HCT116 (cell line): ENCODE results near the gene TPRG1. TPM values are rescaled to one million over a fixed set of nuclear protein-coding genes. Genes with fewer than 3 reads are reported as not detected.

ENCODE experiments used
- ATAC-seq: fragments of 200-7000 bp; cut with Tn5 transposase; 2 replicates; pipeline ENCODE4 v1.9.1; 2020; ENCODE audit warnings: mild to moderate bottlenecking, moderate library complexity
- BruUV-seq: library from RNA; stranded (reverse); fragments of 400-500 nt; replicated peaks from 2 replicates; lab custom pipeline; 2021; lab: Mats Ljungman, UMichigan
- CTCF ChIA-PET: fragments of 300-600 bp; sonication (Branson Sonifier 250); formaldehyde crosslinking; loops from one replicate; lab custom pipeline; 2021; ENCODE audit warnings: antibody characterized with exemption; lab: Charles Lee
- POLR2A ChIA-PET: fragments of 300-600, 350-600 bp; sonication (Branson Sonifier 250); formaldehyde crosslinking; loops from one replicate; lab custom pipeline; 2021; ENCODE audit warnings: antibody characterized with exemption; lab: Charles Lee
- RAD21 ChIA-PET, 2 experiments: fragments of 300-600 bp; sonication (Branson Sonifier 250); formaldehyde crosslinking; loops; one replicate each; lab custom pipeline; 2023; ENCODE audit warnings: low total read pairs in 2 of 2; ENCODE audit not compliant: uncharacterized antibody in 2 of 2, unreplicated experiment in 2 of 2, low non-redundant PET in 1 of 2; lab: Charles Lee
- DNase-seq: peaks from one replicate; pipeline ENCODE4 v3.0.0-alpha.2; 2010; ENCODE audit warnings: low read depth, low spot score
- H2AFZ ChIP-seq: fragments of 200-600 bp; shearing (Covaris generic), sonication (generic); 2 replicates; pipeline ENCODE4 v1.6.1; 2017; ENCODE audit warnings: low read depth, mixed run types, mixed read lengths, antibody characterized with exemption, low read length; ENCODE audit not compliant: poor library complexity, severe bottlenecking
- H3K27ac ChIP-seq: 2 replicates; pipeline ENCODE4 v1.5.1; 2012; ENCODE audit warnings: low read depth, low read length
- H3K27me3 ChIP-seq: fragments of 200-600 bp; sonication (generic); 2 replicates; pipeline ENCODE4 v1.6.1; 2016; ENCODE audit warnings: mixed run types, low read length, mixed read lengths; ENCODE audit not compliant: insufficient read depth
- H3K36me3 ChIP-seq, 2 experiments: fragments of 200-500 bp in 1 of 2; fragments of 200-600 bp in 1 of 2; sonication (Bioruptor generic) in 1 of 2; sonication (generic) in 1 of 2; 2 replicates each; pipeline versions ENCODE4 v1.5.1 to v1.6.1; 2014 to 2016; ENCODE audit warnings: low read length in 2 of 2, inconsistent platforms in 1 of 2, mixed read lengths in 1 of 2, mixed run types in 1 of 2; ENCODE audit not compliant: insufficient read depth in 2 of 2, control insufficient read depth in 1 of 2
- H3K4me1 ChIP-seq, 2 experiments: fragments of 200-600 bp in 1 of 2; sonication (generic) in 1 of 2; 2 replicates each; pipeline versions ENCODE4 v1.5.1 to v1.6.1; 2012 to 2017; ENCODE audit warnings: low read length in 2 of 2, inconsistent platforms in 1 of 2, mild to moderate bottlenecking in 1 of 2, mixed read lengths in 1 of 2, mixed run types in 1 of 2, moderate library complexity in 1 of 2; ENCODE audit not compliant: insufficient read depth in 2 of 2, control insufficient read depth in 1 of 2
- H3K4me2 ChIP-seq: fragments of 200-600 bp; sonication (generic); 2 replicates; pipeline ENCODE4 v1.6.1; 2017; ENCODE audit warnings: mixed run types, low read length, mixed read lengths
- H3K4me3 ChIP-seq, 2 experiments: fragments of 200-600 bp in 1 of 2; sonication (generic) in 1 of 2; replicated peaks in 1 of 2; 2 replicates each; pipeline ENCODE4 v1.5.1; 2011 to 2016; ENCODE audit warnings: low read length in 2 of 2, control low read depth in 1 of 2, low read depth in 1 of 2, mild to moderate bottlenecking in 1 of 2, mixed read lengths in 1 of 2, mixed run types in 1 of 2
- H3K79me2 ChIP-seq: fragments of 200-600 bp; sonication (generic); 2 replicates; pipeline ENCODE4 v1.6.1; 2017; ENCODE audit warnings: mild to moderate bottlenecking, mixed run types, low read length, moderate library complexity, mixed read lengths; ENCODE audit not compliant: insufficient read depth
- H3K9ac ChIP-seq: fragments of 200-600 bp; sonication (generic); 2 replicates; pipeline ENCODE4 v1.6.1; 2016; ENCODE audit warnings: low read length, mixed read lengths
- H3K9me2 ChIP-seq: fragments of 200-600 bp; sonication (generic), shearing (Covaris generic); 2 replicates; pipeline ENCODE4 v1.6.1; 2017; ENCODE audit warnings: mixed run types, mild to moderate bottlenecking, moderate library complexity; ENCODE audit not compliant: insufficient read depth
- H3K9me3 ChIP-seq, 2 experiments: fragments of 200-500 bp in 1 of 2; fragments of 200-600 bp in 1 of 2; sonication (Bioruptor generic) in 1 of 2; sonication (generic) in 1 of 2; 2 replicates each; pipeline ENCODE4 v1.6.1; 2014 to 2017; ENCODE audit warnings: low read length in 2 of 2, mixed read lengths in 2 of 2, inconsistent platforms in 1 of 2, low read depth in 1 of 2, mild to moderate bottlenecking in 1 of 2, mixed run types in 1 of 2, moderate library complexity in 1 of 2; ENCODE audit not compliant: control insufficient read depth in 1 of 2, insufficient read depth in 1 of 2
- H4K20me1 ChIP-seq: fragments of 200-600 bp; sonication (generic), shearing (Covaris generic); 2 replicates; pipeline ENCODE4 v1.6.1; 2017; ENCODE audit warnings: mixed run types, mild to moderate bottlenecking, moderate library complexity; ENCODE audit not compliant: insufficient read depth
- ATF3 ChIP-seq: IDR thresholded peaks from 2 replicates; pipeline ENCODE4 v1.6.1; 2012
- CBX3 ChIP-seq: IDR thresholded peaks from 2 replicates; pipeline ENCODE4 v1.6.1; 2012; ENCODE audit warnings: low read depth
- CTCF ChIP-seq, 3 experiments: fragments of 200-600 bp in 1 of 3; sonication (generic) in 1 of 3; IDR thresholded peaks in 2 of 3; conservative IDR thresholded peaks in 1 of 3; 2 replicates each; pipeline ENCODE4 v1.5.1; 2012 to 2017; ENCODE audit warnings: low read depth in 2 of 3, low read length in 2 of 3, antibody characterized with exemption in 1 of 3, borderline replicate concordance in 1 of 3, control low read depth in 1 of 3, mild to moderate bottlenecking in 1 of 3, mixed read lengths in 1 of 3, mixed run types in 1 of 3, moderate library complexity in 1 of 3; ENCODE audit not compliant: insufficient read depth in 1 of 3
- EGR1 ChIP-seq: IDR thresholded peaks from 2 replicates; pipeline ENCODE4 v1.6.1; 2012; ENCODE audit warnings: low read depth
- JUND ChIP-seq: IDR thresholded peaks from 2 replicates; pipeline ENCODE4 v1.6.1; 2012
- POLR2A ChIP-seq: IDR thresholded peaks from 2 replicates; pipeline ENCODE4 v1.7.0; 2011; ENCODE audit warnings: borderline replicate concordance; ENCODE audit not compliant: insufficient read depth, insufficient read length; ENCODE audit errors: extremely low read depth
- POLR2AphosphoS5 ChIP-seq: IDR thresholded peaks from 2 replicates; pipeline ENCODE4 v1.6.1; 2011; ENCODE audit warnings: mild to moderate bottlenecking, low read depth, low read length, moderate library complexity
- RAD21 ChIP-seq: IDR thresholded peaks from 2 replicates; pipeline ENCODE4 v1.6.1; 2012; ENCODE audit warnings: low read depth, mild to moderate bottlenecking
- SIN3A ChIP-seq: IDR thresholded peaks from 2 replicates; pipeline ENCODE4 v1.6.1; 2012; ENCODE audit warnings: low read depth
- SP1 ChIP-seq: IDR thresholded peaks from 2 replicates; pipeline ENCODE4 v1.6.1; 2012; ENCODE audit warnings: low read depth
- TCF7L2 ChIP-seq: IDR thresholded peaks from 2 replicates; pipeline ENCODE4 v1.7.0; 2011; ENCODE audit warnings: borderline replicate concordance, inconsistent platforms; ENCODE audit not compliant: insufficient read depth, insufficient read length; ENCODE audit errors: extremely low read depth
- YY1 ChIP-seq: IDR thresholded peaks from 2 replicates; pipeline ENCODE4 v1.6.1; 2011; ENCODE audit warnings: low read length, low read depth, moderate library complexity, mild to moderate bottlenecking; ENCODE audit not compliant: insufficient replicate concordance; ENCODE audit errors: extremely low read depth
- ZBTB33 ChIP-seq: IDR thresholded peaks from 2 replicates; pipeline ENCODE4 v1.6.1; 2011; ENCODE audit warnings: mild to moderate bottlenecking, low read length, moderate library complexity; ENCODE audit not compliant: insufficient replicate concordance; ENCODE audit errors: extremely low read depth
- ZFX ChIP-seq: fragments of 450-650 bp; IDR thresholded peaks from 2 replicates; pipeline ENCODE4 v1.6.1; 2017
- ZNF274 ChIP-seq: fragments of 200-500 bp; sonication (Bioruptor generic); IDR thresholded peaks from 2 replicates; pipeline ENCODE4 v1.6.1; 2014; ENCODE audit warnings: mild to moderate bottlenecking, low read depth, low read length, inconsistent platforms
- intact Hi-C: fragments of 100-400 bp; cut with micrococcal nuclease; formaldehyde crosslinking; loops from 2 replicates; pipeline ENCODE4 v1.10.0; 2022
- total RNA-seq: library from RNA; stranded (reverse); gene quantifications from one replicate; pipeline ENCODE4 v1.2.1, GENCODE V29; 2021; ENCODE audit not compliant: unreplicated experiment

TPRG1 gene
- total RNA-seq, 1 experiment from 2014 or later, result 2.8 TPM

GRCh38 chr3:189269365-189269764, 97.6 kb downstream of the TPRG1 start:
- no peak overlapping the region for H3K9ac ChIP-seq
- no peaks in the 10 kb centered on the region for H3K9me3 ChIP-seq
- DNase-seq (no peak), ATAC-seq (no peak)
- peaks cover 0 to 9% of the 10 kb centered on the region in 2 experiments; a peak in 3 of 4 replicates for H3K4me1 ChIP-seq
- no peaks in the 10 kb centered on the region for H3K36me3 ChIP-seq
- H3K9me2 ChIP-seq, result no peaks in the 10 kb centered on the region
- ChIA-PET RAD21 (interaction anchor here in 1 of 2 experiments (0.6 to 1.1 kb wide), 2 partner anchors 261 to 680 kb away, joined by 3 to 5 read pairs; no protein-coding TSS in a partner anchor), CTCF (interaction anchor here (1.9 to 3.7 kb wide), 3 partner anchors 35 to 678 kb away, joined by 6 to 26 read pairs (median 10); no protein-coding TSS in a partner anchor), POLR2A (no interaction called here)
- no peaks in the 10 kb centered on the region; the same call in 1 of the 2 replicates for H3K27me3 ChIP-seq
- intact Hi-C loops, result no loop called here
- H3K27ac ChIP-seq, result no peak overlapping the region
- no peaks in the 10 kb centered on the region for H3K79me2 ChIP-seq
- H4K20me1 ChIP-seq, result no peaks in the 10 kb centered on the region
- H3K4me3 ChIP-seq, result no peak overlapping the region
- BruUV-seq, result no TSS peak
- TF ChIP-seq CBX3 (no peak), POLR2AphosphoS5 (no peak), POLR2A (no peak), JUND (no peak), YY1 (no peak), TCF7L2 (no peak), ZNF274 (no peak), EGR1 (no peak), ZBTB33 (no peak), RAD21 (no peak), SIN3A (no peak), CTCF (IDR thresholded peaks at IDR 0.05 in 2 of 3, conservative IDR thresholded peaks at IDR 0.05 in 1 of 3; ENCODE audit: borderline replicate concordance in 1 of 3, insufficient read depth in 1 of 3, low read depth in 2 of 3, low read length in 2 of 3) (no peak), ZFX (no peak), ATF3 (no peak), SP1 (no peak)
- no peak overlapping the region for H3K4me2 ChIP-seq
- H2AFZ ChIP-seq, result no peak overlapping the region
